Neutrophil (primary cell): ENCODE data around the gene SLC4A8.

Experiments
- H3K27ac ChIP-seq: fragments of 200-600 bp; sonication (generic); 2 replicates; pipeline ENCODE4 v1.5.1; 2016; ENCODE audit warnings: mild to moderate bottlenecking, moderate library complexity
- H3K27me3 ChIP-seq: fragments of 200-600 bp; sonication (generic); 2 replicates; pipeline ENCODE4 v1.6.0; 2016; ENCODE audit warnings: mild to moderate bottlenecking
- H3K36me3 ChIP-seq: fragments of 200-600 bp; sonication (generic); 2 replicates; pipeline ENCODE4 v1.5.1; 2017
- H3K4me1 ChIP-seq, 2 experiments: fragments of 200-600 bp in 1 of 2; sonication (generic) in 1 of 2; 1 replicate in 1 of 2; 2 replicates in 1 of 2; pipeline versions ENCODE4 v1.5.1 to v1.6.1; 2013 to 2016; ENCODE audit warnings: low read depth in 1 of 2, low read length in 1 of 2, mild to moderate bottlenecking in 1 of 2, moderate library complexity in 1 of 2; ENCODE audit not compliant: control insufficient read depth in 1 of 2, insufficient read depth in 1 of 2
- H3K4me3 ChIP-seq, 2 experiments: fragments of 200-600 bp in 1 of 2; sonication (generic) in 1 of 2; 1 replicate in 1 of 2; 2 replicates in 1 of 2; pipeline ENCODE4 v1.5.1; 2013 to 2016; ENCODE audit warnings: low read depth in 1 of 2, low read length in 1 of 2, mild to moderate bottlenecking in 1 of 2, moderate library complexity in 1 of 2
- H3K9me3 ChIP-seq: fragments of 200-600 bp; sonication (generic); 2 replicates; pipeline ENCODE4 v1.5.1; 2016
- CTCF ChIP-seq: fragments of 200-600 bp; sonication (generic); IDR thresholded peaks from 2 replicates; pipeline ENCODE4 v1.5.1; 2016; ENCODE audit warnings: antibody characterized with exemption

The SLC4A8 gene

GRCh38 chr12:51458635-51459034 lies 34.0 kb downstream of the SLC4A8 start:
- no peaks in the 10 kb centered on the region for H3K9me3 ChIP-seq
- H3K4me1 ChIP-seq = no peaks in the 10 kb centered on the region
- no peak overlapping the region for H3K27ac ChIP-seq
- H3K4me3 ChIP-seq = no peak overlapping the region
- H3K27me3 ChIP-seq = no peaks in the 10 kb centered on the region
- TF ChIP-seq CTCF = no peak
- H3K36me3 ChIP-seq = no peaks in the 10 kb centered on the region

GRCh38 chr12:51460519-51460918 lies 35.9 kb downstream of the SLC4A8 start:
- no peak overlapping the region for H3K27ac ChIP-seq
- H3K4me3 ChIP-seq = no peak overlapping the region
- no peaks in the 10 kb centered on the region for H3K4me1 ChIP-seq
- H3K9me3 ChIP-seq = no peaks in the 10 kb centered on the region
- H3K36me3 ChIP-seq = no peaks in the 10 kb centered on the region
- H3K27me3 ChIP-seq = no peaks in the 10 kb centered on the region
- TF ChIP-seq CTCF = no peak

GRCh38 chr12:51465491-51465890 lies 40.9 kb downstream of the SLC4A8 start:
- Histone ChIP-seq H3K4me1 (no peaks in the 10 kb centered on the region), H3K4me3 (no peak overlapping the region), H3K27ac (no peak overlapping the region), H3K36me3 (no peaks in the 10 kb centered on the region), H3K9me3 (no peaks in the 10 kb centered on the region), H3K27me3 (no peaks in the 10 kb centered on the region)
- TF ChIP-seq CTCF = no peak

- TF ChIP-seq CTCF = no peak
- Histone ChIP-seq H3K36me3 (no peaks in the 10 kb centered on the region), H3K4me1 (no peaks in the 10 kb centered on the region), H3K27me3 (no peaks in the 10 kb centered on the region), H3K4me3 (no peak overlapping the region), H3K27ac (no peak overlapping the region), H3K9me3 (no peaks in the 10 kb centered on the region)
These were observed 45.5 kb downstream of the SLC4A8 start for GRCh38 chr12:51470116-51470515.

GRCh38 chr12:51471111-51471864 lies 46.7 kb downstream of the SLC4A8 start:
- H3K27me3 ChIP-seq = no peaks in the 10 kb centered on the region
- TF ChIP-seq CTCF = no peak
- H3K4me3 ChIP-seq = no peak overlapping the region
- no peaks in the 10 kb centered on the region for H3K36me3 ChIP-seq
- H3K4me1 ChIP-seq = no peaks in the 10 kb centered on the region
- H3K9me3 ChIP-seq = no peaks in the 10 kb centered on the region
- no peak overlapping the region for H3K27ac ChIP-seq
